OCI-M1 (cell line): Measurements from ENCODE around the gene AOAH.
"Not testable (repeated sequence)": the region's sequence is repeated elsewhere in the genome, so short reads cannot be mapped to it uniquely, and the experiment has no call there.

Experiments
- DNase-seq: peaks from one replicate; lab custom pipeline; 2025; lab: John Stamatoyannopoulos, UW

The AOAH gene

DNA sequence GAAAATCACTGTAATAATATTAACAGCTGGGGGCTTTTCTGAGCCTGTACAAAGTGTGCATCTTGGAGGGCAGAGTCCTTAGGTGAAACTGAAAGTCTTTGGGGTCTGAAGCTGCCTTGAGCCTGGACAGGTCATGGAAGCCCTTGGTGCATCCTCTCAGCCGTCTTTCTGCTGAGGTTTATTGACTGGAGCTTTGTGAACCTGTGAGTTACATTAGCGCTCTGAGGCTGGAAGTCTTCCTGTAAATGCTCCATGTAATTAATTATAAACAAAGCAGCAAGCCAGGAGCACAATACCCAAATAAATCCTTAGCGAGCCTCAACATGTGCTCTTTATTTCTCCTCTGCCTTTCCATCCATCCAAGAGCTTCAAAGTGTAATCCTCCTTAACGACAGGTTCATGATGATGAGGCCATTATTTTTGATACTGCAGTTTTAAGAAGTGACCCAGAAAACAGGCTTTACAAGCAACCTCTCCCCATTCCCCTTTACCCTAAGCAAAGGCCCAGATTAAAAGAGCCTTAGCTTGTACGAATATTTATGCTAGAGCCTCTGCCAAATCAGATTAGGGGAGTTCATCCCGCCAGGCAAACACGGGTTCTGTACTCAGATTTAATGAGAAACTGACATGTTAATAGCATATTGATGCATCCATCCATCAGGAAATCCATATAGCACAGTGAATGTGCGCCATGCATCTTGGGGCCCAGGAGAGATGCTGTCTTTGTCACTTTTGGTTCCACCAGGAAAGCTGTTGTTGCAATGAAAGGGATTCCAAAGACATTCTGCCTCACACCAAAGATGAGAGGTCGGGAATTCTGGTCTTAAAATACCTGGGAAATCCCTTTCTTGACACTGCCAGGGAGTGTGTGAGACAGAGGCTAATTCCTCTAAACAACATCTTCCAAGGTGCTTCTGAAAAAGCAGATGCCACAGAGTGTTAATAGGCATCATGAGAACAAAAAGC is 216.5 kb downstream of the AOAH start:
- DNase-seq, result no peak

DNA sequence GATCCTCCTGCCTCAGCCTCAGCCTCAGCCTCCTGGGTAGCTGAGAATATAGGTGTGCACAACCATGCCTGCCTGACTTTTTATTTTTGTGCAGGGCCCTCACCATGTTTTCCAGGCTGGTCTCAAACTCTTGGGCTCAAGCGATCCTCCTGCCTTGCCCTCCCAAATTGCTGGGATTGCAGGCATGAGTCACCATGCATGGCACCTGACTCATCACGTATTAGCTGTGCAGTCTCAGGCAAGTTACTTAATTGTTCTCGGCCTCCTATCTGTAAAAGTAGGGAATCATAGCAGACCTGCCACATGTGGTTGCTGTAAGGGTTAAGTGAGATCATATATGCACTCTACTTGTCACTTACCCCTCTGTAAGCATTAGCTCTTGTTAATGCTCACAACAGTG is 217.5 kb downstream of the AOAH start:
- no peak for DNase-seq

DNA sequence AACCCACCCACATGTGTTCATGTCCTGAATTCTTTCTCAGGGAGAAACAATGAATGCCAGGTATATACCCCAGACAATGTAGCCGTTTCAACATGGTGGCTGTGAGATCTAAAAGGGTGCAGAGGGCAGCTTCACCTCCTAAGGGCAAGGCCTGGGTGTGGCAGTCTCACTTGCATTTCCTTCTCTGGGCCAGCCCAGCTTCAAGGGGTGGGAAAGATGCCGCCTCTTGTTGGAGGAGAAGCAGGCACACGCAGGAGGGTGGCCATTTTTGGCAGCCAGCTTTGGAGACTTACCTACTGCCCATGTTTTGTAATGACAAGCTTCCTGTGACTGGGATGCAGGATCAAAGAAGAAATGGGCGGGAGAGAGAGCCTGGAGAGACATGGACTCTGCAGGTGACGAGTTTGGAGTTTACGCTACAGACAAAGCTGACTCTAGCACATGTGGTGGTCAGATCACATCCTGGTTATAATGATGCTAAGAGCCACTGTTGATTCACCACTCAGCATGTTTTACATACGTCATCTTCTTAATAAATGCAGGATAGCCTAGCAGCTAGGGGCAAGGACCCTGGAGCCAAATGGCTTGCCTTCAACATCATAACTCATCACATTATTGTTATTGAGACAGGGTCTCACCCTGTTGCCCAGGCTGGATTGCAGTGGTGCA is 218.0 kb downstream of the AOAH start:
- no peak for DNase-seq

DNA sequence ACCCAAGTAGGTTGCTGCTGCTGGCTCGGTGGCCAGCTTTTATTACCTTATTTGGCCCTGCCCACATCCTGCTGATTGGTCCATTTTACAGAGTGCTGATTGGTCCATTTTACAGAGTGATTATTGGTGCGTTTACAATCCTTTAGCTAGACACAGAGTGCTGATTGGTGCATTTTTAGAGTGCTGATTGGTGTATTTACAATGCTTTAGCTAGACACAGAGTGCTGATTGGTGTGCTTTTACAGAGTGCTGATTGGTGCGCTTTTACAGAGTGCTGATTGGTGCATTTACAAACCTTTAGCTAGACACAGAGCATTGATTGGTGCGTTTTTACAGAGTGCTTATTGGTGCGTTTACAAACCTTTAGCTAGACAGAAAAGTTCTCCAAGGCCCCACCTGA is 219.7 kb downstream of the AOAH start:
- DNase-seq, result not testable (repeated sequence)

DNA sequence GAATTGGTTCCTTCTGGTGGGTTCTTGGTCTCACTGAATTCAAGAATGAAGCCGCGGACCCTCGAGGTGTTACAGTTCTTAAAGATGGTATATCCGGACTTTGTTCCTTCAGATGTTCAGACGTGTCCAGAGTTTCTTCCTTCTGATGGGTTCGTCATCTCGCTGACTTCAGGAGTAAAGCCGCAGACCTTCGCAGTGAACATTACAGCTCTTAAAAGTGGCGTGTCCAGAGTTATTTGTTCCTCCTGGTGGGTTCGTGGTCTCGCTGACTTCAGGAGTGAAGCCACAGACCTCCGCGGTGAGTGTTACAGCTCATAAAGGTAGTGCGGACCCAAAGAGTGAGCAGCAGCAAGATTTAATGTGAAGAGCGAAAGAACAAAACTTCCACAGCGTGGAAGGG is 220.1 kb downstream of the AOAH start:
- not testable (repeated sequence) for DNase-seq

DNA sequence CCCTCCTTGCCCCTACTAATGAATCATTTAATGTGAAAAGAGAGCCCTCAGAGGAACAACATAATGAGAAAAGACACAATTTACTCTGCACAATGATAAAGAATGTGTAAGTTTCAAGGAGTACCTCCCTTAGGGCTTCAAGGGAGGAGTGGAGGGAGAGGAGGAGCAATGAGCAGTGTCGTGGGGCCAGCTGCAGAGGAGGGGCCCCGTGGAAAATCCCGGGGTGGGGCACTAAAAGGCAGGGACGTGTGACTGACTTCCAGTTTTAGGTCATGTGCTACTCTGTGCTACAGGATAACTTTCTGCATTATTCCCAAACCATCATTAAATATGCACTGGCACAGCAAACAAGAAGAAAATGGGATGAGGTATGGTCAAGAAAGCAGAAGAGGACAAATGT is 226.5 kb downstream of the AOAH start:
- DNase-seq, result no peak

DNA sequence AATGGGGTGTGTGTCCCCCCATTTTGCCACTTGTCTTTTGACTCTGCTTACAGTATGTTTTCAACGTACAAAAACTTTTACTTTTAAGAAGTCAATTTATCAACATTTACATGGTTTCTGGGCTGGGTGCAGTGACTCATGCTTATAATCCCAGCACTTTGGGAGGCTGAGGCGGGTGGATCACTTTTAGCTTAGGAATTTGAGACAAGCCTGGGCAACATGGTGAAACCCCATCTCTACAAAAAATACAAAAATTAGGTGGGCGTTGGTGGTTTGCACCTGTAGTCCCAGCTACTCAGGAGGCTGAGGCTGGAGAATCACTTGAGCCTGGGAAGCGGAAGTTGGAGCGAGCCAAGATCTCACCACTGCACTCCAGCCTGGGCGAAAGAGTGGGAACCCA is 227.1 kb downstream of the AOAH start:
- not testable (repeated sequence) for DNase-seq

DNA sequence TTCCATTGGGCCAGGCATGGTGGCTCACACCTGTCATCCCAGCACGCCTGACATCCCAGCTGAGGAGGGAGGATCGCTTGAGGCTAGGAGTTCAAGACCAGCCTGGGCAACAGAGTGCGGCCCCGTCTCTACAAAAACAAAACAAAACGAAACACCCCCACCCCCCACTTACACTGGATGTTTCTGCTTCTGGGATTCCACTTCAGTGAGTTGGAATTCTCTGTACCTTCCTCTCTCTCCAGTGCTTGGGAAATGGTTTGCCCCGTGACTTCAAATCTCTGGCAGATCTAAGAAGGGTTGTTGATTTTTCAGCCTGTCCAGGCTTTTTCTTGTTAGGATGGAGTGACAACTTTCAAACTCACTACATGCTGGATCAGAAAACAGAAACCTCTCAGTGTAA is 227.7 kb downstream of the AOAH start:
- no peak for DNase-seq

DNA sequence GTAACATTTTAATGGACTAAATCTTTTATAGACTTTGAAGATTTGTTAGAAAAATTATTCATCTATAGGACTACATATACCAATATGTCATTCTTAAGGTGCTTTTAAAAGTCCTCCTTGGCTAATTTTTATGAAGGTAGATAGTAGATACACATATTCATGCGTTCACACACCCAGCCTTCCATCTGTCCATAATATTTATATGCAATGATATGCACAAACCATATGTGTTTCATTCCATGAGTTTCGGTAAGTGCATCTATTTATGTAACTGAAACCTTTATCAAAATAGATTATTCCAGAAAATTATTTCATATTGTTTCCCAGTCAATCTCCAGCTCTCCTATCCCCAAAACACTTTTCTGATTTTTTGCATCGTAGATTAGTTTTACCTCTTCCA is 233.0 kb downstream of the AOAH start:
- DNase-seq, result no peak

DNA sequence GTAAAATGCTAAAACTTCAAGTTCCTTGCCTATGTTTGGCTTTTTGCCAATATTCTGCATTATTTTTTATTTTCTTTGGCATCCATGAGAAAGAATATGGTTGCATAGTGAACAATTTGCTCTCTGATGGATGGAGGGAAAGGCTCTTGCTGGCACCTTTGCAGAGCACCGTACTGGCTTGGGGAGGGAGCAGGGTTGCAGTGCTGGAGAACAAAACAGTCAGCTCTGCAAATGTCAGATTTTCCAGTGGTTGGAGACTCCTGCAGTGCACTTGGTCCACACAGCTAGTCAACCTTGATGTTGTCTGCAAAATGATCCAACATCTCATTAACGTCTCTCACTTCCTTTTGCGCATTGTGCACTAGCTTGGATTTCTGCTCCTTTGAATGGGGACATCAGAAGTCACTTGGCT is 233.9 kb downstream of the AOAH start:
- DNase-seq, result no peak

DNA sequence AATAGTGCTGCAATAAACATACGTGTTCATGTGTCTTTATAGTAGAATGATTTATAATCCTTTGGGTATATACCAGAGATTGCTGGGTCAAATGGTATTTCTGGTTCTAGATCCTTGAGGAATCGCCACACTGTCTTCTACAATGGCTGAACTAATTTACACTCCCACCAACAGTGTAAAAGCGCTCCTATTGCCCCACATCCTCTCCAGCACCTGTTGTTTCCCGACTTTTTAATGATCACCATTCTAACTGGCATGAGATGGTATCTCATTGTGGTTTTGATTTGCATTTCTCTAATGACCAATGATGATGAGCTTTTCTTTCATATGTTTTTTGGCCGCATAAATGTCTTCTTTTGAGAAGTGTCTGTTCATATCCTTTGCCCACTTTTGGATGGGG is 235.6 kb downstream of the AOAH start:
- not testable (repeated sequence) for DNase-seq

DNA sequence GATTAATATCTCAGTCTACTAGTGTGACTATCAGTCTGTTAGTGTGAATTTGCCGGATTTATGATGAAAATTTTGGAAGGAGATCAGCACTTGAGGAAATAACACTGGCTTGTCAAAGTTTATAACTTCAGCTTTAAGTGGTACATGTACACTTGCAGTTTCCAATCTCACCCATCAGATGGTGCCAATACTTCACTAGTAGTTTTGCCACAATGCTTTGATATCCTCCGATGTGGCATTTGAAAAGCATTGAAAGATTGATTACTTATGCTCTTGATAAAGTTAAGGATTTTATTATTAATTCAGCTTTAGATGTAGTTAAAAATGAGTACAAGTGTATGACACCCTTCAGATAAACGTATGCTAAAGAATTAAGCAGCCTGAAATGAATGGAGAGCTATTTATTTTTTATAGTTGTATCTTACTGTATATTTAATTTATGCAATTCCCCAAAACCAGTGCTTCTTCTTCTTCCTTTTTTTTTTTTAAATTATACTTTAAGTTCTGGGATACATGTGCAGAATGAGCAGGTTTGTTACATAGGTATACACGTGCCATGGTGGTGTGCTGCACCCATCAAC is 236.4 kb downstream of the AOAH start:
- DNase-seq, result peak; percentile 78

DNA sequence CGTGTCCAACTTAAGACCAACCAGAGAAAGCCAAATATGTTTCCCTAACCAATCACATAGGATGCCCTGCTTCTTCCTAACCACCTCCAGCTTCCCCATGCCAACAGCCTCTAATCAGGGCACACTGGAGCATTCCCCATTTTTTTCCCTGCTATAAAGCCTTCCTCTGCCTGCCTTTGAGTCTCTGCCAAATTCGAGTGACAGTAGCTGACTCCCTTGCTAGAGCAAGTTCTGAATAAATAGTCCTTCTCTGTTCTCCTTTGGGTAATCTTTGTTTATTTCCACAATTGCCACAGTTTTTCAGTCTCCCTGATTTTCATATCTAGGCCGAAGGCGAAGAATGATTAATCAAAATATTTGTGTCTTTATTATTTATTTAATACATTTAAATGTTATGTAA is 238.0 kb downstream of the AOAH start:
- DNase-seq, result no peak

DNA sequence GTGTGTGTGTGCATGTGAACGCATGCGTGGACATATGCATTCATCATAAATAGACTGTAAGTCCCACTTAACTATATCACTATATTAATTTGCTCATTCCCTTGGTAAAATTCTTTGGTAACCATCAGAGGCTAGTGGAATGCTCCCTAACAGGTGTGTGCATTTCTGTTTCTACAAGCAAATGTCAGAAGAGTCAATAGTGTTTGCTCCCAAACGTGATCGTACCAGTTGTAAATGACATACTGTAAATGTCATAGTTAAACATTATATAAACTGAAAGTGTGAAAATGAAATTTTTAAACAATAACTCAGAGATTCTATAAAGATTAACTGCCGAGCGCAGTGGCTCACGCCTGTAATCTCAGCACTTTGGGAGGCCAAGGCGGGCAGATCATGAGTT is 240.0 kb downstream of the AOAH start:
- no peak for DNase-seq

DNA sequence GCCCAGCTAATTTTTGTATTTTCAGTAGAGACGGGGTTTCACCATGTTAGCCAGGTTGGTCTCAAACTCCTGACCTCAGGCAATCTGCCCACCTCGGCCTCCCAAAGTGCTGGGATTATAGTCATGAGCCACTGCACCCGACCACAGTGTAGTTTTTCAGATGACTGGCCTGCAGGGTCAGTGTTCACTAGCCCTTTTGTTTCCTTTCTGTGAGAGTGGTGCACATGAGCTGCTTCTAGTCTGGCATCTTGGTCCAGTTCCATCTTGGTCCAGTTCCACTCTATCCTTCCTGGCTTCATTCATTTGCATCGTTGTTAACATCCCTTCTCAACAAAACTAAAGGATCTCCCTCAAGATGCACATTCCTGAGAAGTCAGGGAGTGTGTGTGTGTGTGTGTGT is 240.4 kb downstream of the AOAH start:
- not testable (repeated sequence) for DNase-seq

DNA sequence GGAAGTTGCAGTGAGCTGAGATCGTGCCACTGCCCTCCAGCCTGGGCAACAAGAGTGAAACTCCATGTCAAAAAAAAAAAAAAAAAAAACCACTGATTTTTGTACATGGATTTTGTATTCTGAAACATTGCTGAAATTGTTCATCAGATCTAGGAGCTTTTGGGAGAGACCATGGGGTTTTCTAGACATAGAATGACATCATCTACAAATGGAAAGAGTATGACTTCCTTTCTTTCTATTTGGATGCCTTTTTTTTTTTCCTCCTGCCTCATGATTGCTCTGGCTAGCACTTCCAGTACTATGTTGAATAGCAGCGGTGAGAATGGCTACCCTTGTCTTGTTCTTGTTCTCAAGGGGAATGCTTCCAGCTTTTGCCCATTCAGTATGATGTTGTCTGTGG is 245.5 kb downstream of the AOAH start:
- DNase-seq, result no peak

DNA sequence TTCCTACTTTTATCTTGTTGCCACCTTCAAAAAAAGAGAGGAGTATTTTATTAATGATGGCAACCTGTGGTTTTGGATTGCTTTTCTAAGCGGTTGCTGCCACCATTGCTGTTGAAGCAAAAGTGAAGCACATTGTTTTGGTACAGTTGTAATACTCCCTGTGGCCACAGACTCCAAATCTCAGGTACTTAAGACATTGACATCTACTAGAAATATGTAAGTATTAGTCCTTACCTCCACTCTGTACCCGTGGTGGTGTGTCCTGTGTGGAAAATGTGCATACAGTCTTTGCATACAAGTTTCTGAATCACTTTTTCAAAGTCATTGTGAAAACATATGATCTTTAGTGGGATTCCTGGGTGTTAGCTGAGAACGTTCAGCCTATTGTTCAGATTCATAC is 248.9 kb downstream of the AOAH start:
- DNase-seq, result no peak

DNA sequence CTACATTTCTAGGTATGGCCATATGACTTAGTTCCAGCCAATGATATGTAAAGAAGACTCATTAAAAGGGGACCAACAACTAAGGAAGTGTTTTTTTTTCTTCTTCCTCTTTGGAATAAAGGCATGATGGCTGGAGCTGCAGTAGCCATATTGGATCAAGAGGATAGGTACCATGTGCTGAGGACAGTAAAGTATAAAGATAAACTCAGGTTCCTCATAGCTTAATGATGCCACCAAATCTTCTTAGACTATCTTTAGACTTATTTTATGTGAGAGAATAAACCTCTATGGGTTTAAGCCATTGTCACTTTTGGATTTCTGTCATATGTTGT is 249.3 kb downstream of the AOAH start:
- DNase-seq, result no peak

DNA sequence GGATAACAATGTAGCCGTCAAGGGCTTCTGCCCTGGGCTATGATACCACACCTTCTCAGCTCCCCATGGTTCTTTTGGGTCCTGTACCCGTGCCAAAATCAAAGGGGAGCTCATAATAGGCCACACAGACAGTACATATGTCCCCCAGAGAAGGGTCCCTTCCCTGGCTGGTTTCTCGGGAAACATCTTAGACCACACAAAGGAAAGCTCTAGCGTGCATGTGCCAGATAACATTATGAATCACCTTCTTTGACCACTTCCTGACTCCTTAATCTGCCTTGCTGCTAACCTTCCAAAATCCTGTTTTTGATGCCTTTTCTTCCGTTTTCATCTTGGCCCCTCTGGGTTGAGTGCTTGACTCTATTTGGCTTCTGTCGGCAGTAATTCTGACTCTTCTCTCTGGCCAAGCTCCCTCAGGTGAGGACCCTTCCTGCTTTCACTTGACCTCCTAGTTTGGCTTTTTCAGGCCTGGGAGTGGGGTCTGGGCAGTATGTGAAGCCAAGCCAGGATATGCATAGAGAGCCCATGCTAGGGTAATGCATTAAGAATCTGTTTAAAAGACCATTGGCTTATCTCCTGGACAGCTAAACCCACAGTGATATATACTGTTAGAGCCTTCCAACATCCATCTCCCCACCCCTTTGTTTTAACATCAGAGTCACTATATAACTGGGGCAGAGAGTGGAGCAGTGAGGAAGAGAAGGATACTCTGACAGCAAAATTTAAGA is 249.8 kb downstream of the AOAH start:
- DNase-seq, result peak; percentile 82

DNA sequence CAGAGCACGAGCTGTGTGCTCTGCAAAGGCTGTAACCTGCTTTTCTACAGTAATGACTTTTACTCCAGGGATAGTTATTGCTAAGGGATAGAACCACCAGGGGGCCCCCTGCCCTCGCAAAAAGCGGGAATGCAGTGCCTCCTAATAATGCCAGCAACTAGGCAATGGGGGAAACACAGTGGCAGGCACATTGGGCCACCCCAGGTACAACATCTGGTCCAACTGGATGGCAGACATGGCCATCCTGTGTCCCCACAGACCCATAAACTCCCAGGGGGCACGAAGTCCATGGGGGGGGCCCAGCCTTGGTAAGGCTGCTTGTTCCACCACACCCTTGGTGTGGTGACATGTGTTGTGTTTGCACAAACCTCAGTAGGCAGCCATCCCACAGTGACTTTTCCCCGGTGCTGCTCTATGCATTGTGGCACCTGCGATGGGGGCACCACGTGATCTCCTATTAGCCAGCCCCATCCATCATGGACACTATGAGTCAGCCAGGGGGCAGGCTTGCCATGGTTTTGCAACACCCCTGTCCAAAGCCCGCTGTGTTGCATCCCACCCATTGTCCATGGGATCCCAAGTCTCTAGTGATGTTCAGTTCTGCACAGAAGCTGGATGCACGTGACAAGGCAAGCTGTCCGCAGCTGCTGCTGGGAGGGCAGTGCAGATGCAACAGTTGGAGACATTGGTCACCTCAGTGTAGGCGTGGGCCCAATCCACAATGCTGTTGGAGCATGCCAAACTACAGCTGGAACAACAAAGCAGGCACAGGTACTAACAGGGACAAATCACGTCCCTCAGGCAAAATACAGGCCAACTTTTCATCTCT is 250.6 kb downstream of the AOAH start:
- peak; percentile 74 for DNase-seq

DNA sequence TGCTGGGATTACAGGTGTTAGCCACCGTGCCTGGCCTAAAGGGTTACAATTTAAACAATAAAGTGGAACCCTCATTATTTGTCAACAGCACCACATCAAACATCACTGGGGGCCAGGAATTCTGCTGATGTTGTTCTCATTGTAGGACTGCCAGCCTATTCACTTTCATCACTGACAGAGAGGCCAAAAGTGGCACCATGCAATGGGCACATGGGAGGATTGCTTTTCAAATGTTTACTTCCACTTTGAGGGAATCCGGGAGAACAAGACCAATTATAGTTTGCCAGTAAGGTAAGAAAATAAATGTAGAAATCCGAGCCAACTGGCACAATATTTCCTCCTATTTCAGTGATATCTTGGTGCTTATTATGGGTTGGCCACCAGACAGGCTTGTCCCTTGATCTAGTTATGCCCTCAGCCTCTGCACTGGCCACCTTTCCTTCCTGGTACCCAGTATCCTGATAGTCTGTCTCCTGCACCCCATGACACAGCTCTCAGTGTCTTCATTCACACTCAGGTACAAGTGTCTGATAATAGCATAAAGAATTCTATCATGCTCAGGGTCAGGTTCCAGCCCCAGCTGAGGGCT is 252.1 kb downstream of the AOAH start:
- DNase-seq, result no peak
